DMS153 treated with DMSO at 0.1 percent for 48 hours (cell line): Measurements from ENCODE around the gene PIGS.
"Not testable (repeated sequence)": the region's sequence is repeated elsewhere in the genome, so short reads cannot be mapped to it uniquely, and the experiment has no call there.

ENCODE experiments used
- DNase-seq: peaks from one replicate; lab custom pipeline; 2025; ENCODE audit not compliant: unreplicated experiment; lab: John Stamatoyannopoulos, UW

PIGS gene

GRCh38 chr17:28579526-28579925, 8.2 kb upstream of the PIGS start:
- no peak for DNase-seq

DNA sequence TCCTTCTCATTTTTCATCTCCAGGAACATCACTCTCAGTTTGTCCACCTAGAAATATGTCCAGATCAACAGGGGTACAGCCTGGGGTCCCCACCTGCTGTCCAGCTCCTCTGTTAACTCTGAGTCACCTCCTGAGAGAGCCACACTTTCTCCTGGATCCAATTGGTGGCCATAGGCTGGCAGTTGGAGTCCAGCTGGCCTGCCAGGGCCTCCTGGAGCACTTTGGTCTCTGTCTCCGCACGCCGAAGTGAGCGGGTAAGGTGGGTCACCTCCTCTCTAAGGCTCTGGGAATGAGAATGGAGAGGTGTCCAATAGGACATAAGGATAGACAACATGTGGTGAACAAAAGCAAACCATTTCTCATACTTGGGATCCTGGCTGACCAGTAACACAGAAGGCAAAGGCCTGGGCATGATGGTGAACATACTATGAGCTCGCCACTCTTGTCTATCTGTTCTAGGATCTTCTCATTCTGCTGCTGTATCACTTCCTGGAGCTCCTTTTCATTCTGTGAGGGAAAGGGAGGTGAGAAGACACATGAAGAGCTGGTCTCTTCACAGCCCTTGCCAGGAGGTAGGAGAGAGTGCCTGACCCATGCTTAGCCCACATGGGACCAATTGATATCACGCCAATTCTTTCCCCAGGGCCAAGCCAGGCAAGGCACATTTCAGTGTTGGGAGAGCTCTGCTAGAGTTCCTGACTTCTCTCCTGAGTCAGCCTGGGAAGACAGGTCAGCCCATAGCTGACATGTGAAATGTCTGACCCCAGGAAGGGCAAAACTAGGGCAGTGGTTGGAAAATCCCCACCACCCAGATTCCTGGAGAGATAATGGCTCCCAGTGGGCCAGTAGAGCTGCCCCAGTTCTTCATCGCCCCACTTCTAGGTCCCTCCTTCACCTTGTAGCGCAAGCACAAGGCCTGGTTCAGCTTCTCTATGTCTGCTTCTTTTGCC, 7.2 kb upstream of the PIGS start:
- no peak for DNase-seq

- DNase-seq = no peak
Measured at GRCh38 chr17:28577466-28577824, 6.1 kb upstream of the PIGS start.

GRCh38 chr17:28576758-28577465, 5.6 kb upstream of the PIGS start, which contains the start of gene ALDOC:
Gene ALDOC (minus strand): TSS chr17:28576895. CDS start chr17:28575532, 1,363 bp downstream.
- peak; percentile 96 for DNase-seq

GRCh38 chr17:28576016-28576415, 4.7 kb upstream of the PIGS start:
- DNase-seq = not testable (repeated sequence)

DNA sequence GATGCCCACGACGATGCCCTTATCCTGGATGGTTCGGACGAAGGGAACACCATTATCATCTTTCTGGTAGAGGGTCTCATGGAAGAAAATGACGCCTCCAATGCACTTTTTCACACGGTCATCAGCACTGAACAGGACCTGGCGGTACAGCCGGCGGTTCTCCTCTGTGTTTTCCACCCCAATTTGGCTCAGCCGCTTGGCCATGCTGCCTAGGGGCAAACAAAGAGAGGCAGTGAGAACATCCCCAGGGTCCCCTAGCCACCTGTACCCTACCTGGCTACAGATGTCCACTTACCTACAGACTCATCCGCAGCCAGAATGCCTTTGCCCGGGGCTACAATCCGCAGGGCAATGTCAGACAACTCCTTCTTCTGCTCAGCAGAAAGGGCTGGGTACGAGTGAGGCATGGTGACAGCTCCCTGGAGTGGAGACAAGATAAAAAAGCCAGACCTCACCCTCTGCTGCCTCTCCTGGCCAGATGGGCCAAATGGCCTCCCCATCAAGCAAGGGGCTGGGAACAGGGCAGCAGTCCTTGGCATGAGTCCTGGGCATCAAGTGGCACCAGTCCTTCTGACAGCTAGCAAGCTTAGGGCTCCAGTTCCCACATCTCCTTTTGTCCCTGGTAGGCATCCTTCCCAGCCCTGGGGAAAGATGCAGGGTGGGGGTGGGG, 3.9 kb upstream of the PIGS start:
- no peak for DNase-seq

GRCh38 chr17:28574526-28574925, 3.2 kb upstream of the PIGS start:
- no peak for DNase-seq

GRCh38 chr17:28573966-28574480, 2.7 kb upstream of the PIGS start:
- DNase-seq = no peak

- no peak for DNase-seq
Measured at GRCh38 chr17:28573521-28573920, 2.2 kb upstream of the PIGS start.

DNA sequence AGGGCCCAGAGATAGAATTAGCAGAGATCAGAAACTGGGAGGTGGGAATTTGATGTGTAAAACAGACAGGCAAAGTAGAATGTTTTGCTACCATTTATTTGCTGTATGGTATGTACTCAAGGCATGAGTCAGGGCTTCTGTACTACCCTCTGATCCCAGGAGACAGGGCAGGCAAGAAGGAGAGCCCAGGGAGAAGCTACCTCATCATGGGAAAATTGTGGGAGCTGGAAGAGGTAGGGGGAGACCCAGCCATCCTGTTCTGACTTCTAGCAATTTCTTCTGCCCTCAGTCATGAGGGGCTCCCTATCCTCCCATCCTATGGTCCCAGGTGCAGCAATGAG, 1.7 kb upstream of the PIGS start:
- DNase-seq = no peak

DNA sequence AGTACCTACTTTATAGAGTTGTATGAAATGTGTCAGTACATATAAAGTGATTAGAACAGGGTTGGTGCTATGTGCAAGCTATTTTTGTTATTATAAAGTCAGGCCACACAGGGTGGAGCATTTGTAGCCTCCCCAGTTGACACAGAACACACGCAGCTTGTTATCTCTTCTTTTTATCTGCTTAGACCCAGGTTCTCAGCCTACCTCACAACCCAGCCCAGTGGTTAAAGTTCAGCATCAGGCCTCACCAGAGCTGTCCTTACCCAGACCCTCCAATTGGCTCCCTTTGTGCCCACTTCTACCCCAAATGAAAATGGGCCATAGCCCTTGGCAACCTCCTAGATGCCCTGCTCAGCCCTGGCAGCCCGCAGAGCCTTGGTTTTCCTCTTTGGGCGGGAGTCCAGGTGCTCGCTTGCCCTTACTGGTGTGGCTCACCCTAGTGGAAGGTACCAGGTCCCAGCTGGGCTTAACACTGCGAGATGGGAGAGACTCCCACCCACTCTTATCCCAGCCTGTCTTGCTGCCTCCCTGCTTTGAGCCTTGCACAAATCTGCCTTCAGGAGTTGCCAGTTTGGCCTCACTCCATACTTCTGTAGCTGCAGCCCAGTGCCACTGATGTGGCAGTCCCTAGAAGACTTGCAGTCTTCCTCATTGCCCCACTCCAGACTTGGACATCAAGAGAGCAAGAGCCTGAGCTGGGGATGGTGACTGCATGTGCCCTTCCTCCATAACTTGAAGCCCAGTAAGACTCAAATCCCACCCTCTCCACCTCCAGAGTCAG, 1.1 kb upstream of the PIGS start:
- DNase-seq = no peak

- DNase-seq = no peak
Measured at GRCh38 chr17:28570716-28571360, 486 bp downstream of the PIGS start.

DNA sequence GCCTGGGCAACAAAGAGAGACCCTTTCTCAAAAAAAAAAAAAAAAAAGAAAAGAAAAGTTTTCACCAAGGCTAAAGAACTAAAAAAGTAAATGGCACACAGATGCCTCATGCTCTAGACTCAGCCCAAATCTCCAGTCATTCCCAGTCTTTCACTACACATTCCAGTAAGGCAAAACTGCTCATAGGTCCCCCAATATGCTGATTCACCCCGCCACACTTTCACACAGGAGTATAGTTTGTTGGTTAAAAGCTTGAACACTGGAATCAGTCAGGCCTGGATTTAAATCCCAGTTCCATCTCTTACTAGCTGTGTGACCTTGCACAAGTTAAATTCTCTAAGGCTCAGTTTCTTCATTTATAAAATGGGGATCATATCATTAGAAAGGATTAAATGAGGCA, 1.9 kb downstream of the PIGS start:
- no peak for DNase-seq

GRCh38 chr17:28567604-28568003, 3.7 kb downstream of the PIGS start:
- DNase-seq = no peak

DNA sequence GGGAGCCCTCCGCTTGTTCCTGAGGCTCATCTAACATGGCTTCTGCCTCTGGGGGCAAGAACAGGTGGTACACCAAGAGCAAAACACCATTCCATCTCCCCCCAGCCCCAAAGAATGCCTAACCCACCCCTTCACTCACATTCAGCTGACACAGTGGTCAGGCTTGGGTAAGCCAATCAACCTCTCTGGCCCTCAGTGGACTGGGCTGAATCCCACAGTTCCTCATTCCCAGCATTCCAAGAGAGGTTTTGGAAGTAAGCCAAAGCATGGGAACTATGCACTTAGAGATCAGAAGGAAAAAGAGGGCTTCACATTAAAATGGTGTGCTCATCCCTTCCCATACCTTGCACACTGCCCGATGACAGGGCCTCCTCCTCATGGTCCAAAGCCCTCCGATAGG, 7.8 kb downstream of the PIGS start:
- no peak for DNase-seq

DNA sequence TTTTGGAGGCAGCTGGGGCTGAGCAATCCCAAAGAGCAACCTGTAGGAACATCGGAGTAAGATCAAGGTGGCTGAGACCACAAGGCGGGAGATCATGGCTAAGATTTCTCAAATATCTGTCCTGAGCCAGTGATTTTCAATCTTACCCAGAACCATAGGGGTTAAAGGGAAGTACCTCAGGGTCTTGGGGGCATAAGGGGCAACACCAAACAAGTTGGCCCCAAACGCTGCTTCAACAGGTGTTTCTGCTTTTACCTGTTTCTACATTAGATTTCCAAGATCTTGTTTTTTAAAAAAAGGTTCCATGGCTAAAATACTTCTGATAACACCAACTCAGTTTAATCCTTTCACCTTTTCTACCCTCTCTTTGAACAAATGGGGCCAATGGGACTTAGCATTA, 16.3 kb downstream of the PIGS start:
- DNase-seq = no peak

GRCh38 chr17:28554565-28554964, 16.8 kb downstream of the PIGS start:
- DNase-seq = no peak

- DNase-seq = no peak
Measured at GRCh38 chr17:28553000-28553505, 18.3 kb downstream of the PIGS start.

DNA sequence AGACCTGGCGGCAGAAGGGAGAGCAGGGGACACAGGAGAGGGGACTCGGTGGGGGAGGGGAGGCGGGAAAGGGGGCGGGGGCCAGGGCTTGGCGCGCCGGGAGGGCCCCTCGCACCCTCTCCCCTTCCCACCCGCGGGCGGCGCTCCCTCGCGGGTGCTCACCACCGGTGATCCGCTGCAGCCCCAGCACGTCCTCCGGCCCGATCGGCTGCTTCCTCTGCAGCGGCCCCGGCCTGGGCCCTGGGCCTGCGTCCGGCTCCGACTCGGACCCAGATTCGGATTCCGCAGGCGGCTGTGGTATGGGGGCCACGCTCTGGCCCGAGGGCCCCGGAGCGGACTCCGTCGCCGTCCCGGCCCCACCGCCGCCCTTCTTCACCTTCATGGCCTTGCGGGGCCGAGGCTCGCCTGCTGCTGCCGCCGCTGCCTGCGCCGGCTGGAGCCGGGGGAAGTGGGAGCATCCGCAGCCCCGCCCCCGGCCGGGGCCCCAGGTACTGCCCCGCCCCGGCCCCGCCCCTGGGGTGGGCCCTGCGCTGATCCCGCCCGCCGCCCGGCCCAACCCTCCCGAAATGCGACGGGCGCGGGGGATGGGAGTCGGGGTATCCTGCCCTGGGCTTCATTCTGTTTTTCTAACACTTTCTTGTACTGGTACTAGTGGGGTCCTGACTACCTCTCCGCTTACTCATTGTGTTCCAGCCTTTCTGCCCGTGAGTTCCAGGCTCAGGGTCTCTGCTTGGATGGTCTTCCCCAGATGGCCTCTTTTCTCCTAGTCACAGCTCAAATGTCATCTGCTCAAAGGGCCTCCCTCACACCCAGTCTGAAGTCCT, 18.9 kb downstream of the PIGS start, which contains the start of gene UNC119:
UNC119 (minus strand) TSS at position 449 of the 824 bp plus-strand sequence; CDS start at position 382, 67 bp downstream.
- peak; percentile 62 for DNase-seq
